ENCODE data around the gene ASPHD2. TPM values are rescaled to one million over a fixed set of nuclear protein-coding genes. Genes with fewer than 3 reads are reported as not detected.

ASPHD2 gene
- total RNA-seq, 1 donor from 2014 or later = 0.19 TPM

DNA sequence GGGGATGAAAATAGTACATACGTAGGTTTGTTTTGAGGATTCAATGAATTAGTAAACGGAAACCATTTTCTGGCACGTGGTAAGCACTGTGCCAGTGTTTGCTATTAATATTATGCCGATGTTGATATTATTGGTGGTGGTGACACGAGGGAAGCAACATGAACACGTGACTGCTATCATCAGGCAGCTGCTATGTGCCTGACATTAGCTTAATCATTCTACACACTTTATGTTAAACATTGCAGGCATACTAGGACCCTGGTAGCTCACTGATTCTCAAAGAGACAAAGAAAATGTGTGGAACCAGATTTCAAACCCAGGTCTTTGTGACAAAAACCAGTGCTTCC is 55.3 kb downstream of the ASPHD2 start:
- intact Hi-C loops (cut with DNase I) = loop anchor here (5.0 kb wide), 1 partner anchor 108 kb away; the partner anchor contains the start of gene TPST2
- ATAC-seq (no peak), DNase-seq (ENCODE audit: missing footprints) (no peak)

DNA sequence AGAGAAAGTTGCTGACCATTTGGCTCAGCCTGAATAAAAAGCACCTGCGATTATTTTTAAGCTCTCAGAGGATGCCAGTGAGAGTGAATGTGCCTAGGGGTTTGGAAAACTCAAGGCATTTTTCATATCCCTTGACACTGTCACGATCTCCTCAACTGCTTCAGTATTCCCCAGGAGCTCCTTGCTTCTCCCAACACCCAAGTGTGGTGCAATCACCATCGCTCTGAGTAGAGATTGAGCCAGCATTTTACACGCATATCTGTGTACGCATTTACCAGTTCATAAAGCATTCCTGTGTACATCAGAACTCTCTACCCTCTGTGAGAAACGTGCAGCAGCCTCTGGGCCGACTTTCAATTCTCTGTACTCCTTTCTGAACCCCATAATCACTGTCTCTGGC is 56.0 kb downstream of the ASPHD2 start:
- no peak for ATAC-seq
- intact Hi-C loops (cut with DNase I) = no loop called here
- no peak for DNase-seq (ENCODE audit: missing footprints)

GRCh38 chr22:26485806-26486390 is 56.8 kb downstream of the ASPHD2 start:
- intact Hi-C loops (cut with DNase I) = no loop called here
- ATAC-seq = no peak

GRCh38 chr22:26486394-26486793 is 57.3 kb downstream of the ASPHD2 start:
- intact Hi-C loops (cut with DNase I) = no loop called here
- DNase-seq (ENCODE audit: missing footprints) (no peak), ATAC-seq (no peak)

More at GRCh38 chr22:26485806-26486390, 56.8 kb downstream of the ASPHD2 start:
- no peak for DNase-seq (ENCODE audit: missing footprints)

GRCh38 chr22:26487996-26488395 is 58.9 kb downstream of the ASPHD2 start:
- no peak for DNase-seq (ENCODE audit: missing footprints)
- intact Hi-C loops (cut with DNase I) = no loop called here
- no peak for ATAC-seq

- DNase-seq (ENCODE audit: missing footprints) (no peak), ATAC-seq (no peak)
- intact Hi-C loops (cut with DNase I) = no loop called here
These were observed 60.5 kb downstream of the ASPHD2 start for GRCh38 chr22:26489447-26490036.

- ATAC-seq (peak; percentile 18), DNase-seq (ENCODE audit: missing footprints) (no peak)
- intact Hi-C loops (cut with DNase I) = no loop called here
These were observed 63.2 kb downstream of the ASPHD2 start for GRCh38 chr22:26492220-26492619.

GRCh38 chr22:26494506-26494905 is 65.4 kb downstream of the ASPHD2 start:
- intact Hi-C loops (cut with DNase I) = no loop called here
- DNase-seq (ENCODE audit: missing footprints) (no peak), ATAC-seq (no peak)

Other genes starting within 250 kb of the ASPHD2 start
- 8.5 TPM for gene HPS4, start 54.5 kb downstream of the ASPHD2 start, total RNA-seq
- gene SRRD, start 54.6 kb downstream of the ASPHD2 start, total RNA-seq = 20.9 TPM
- gene TFIP11, start 83.2 kb downstream of the ASPHD2 start, total RNA-seq = 20.3 TPM
- gene TPST2, start 160.9 kb downstream of the ASPHD2 start, total RNA-seq = 29.1 TPM
- 0.87 TPM for gene CRYBB1, start 188.8 kb downstream of the ASPHD2 start, total RNA-seq
- gene CRYBA4, start 192.7 kb downstream of the ASPHD2 start, total RNA-seq = not detected
- 0.38 TPM for gene MIAT, start 228.3 kb downstream of the ASPHD2 start, total RNA-seq

All from Right ventricle myocardium inferior (tissue), 1 donor.